DMS153 treated with DMSO at 0.1 percent for 48 hours (cell line): ENCODE results near the gene KDM4C.
"Not testable (repeated sequence)": the region's sequence is repeated elsewhere in the genome, so short reads cannot be mapped to it uniquely, and the experiment has no call there.

Experiments used
- DNase-seq: peaks from one replicate; lab custom pipeline; 2025; ENCODE audit not compliant: unreplicated experiment; lab: John Stamatoyannopoulos, UW

KDM4C gene

DNA sequence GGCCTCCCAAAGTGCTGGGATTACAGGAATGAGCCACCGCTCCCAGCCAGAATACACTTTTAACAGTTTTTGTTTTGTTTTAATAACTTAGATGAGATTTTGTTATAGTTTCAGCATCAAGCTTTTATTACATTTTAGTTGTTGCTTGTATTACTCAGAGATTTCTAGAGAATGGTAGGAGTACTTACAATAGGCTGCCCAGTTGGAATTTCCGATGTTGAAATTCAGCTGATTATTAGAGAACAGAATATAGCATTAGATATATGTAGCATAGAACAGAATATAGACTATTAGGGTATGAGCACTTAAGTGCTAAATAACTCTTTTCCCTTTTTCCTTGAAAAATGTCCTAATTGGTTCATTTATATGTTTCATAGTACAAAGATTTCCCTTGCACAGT is 6.2 kb downstream of the KDM4C start:
- DNase-seq: no peak

DNA sequence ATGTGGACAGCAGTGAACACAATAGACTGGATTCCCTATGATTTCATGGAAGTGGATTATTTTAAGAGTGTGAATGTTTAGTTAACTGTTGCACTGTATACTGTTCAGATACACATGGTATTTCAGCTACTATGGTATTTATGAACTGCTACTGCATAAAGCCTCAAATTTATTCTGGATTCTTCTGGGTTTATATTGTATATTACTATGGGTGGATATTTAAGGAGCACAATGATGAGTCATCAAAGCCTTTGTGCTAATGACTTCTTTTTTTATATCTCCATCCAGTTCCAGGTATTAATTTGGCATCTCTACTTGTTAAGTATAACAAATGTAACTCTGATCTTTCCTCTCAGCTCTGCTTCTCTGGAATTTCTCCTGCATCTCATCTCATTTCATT is 6.8 kb downstream of the KDM4C start:
- no peak for DNase-seq

DNA sequence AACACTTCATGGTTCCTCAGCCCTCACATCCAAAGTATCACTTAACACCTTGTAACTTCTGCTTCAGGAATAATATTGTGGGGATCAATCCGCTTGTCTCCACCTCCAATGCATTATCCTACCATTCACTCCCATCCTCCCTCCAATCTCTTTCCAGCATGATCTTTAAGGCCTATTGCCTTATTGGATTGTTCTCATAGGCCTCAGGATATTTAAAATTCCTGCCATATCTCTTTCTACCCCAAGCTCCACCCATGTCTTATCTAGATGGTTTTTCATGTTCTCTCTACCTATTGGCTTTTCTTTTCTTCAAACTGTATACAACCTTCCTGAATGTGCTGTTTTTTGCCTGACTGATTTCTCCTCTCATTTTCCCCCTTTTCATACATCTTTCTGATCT is 7.2 kb downstream of the KDM4C start:
- DNase-seq: no peak

DNA sequence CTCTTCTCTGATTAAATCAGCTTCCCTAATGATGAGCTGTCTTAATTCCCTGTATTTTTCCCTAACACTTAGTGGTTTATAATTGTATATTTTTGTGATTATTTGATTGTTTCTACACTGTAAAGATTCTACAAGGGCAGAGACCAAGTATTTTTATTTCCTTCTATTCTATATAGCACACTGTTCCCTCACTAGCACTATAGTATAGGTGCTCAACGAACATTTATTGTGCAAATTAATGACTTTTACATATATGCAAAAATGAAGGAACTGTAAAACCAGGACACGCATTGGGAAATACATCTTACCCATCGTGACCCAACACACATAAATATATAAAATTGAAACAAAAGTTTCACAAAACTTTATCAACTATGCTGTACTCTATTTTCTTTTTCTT is 7.6 kb downstream of the KDM4C start:
- DNase-seq: no peak

DNA sequence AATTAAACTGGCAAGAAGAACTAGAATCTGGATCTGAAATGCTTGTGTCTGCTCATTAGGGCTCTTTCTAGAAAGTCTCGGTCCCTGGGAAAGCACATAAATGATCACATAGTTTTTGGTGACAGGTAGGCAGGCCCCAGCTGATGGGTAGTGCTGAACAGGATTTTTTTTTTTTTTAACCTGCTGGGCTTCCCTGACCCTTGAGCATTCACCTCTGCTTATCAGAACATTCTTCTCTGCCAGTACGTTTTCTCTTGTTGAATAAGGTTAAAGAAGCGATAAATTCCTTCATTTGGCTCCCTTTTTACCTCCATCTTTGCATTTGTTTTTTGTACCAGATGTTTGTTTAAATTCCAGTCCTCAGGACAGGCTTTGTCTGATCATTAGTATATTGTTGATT is 8.8 kb downstream of the KDM4C start:
- no peak for DNase-seq

DNA sequence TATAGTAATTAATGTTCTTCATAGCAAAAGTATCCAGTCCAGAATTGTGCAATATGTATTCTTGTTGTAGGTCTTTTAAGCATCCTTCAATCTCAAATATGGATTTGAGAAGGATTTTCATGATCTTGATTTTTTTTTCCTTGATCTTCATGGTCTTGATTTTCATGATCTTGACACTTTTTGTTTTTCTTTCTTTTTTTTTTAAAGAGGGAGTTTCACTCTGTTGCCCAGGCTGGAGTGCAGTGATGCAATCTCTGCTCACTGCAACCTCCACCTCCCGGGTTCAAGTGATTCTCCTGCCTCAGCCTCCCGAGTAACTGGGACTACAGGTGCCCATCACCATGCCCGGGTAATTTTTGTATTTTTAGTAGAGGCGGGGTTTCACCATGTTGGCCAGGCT is 10.8 kb downstream of the KDM4C start:
- DNase-seq: not testable (repeated sequence)

DNA sequence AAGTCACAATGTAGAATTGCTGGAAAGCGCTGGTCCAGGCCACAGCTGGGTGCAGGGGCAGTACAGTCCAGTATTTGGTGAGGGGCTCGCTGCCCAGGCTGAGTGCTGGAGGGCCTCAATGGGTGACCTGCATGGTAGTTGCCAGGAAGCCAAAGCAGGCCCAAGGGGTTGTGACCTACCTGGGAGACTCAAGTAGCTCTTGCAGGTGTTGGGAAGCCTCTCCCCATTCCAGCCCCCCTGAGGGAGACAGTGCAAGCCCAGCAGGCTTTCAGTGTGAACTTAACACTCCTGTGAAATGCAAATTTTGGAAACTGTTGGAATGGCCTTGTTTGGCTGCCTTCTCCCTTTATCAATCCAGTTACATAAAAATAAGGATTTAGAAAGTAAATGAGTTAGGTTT is 13.9 kb downstream of the KDM4C start:
- no peak for DNase-seq

DNA sequence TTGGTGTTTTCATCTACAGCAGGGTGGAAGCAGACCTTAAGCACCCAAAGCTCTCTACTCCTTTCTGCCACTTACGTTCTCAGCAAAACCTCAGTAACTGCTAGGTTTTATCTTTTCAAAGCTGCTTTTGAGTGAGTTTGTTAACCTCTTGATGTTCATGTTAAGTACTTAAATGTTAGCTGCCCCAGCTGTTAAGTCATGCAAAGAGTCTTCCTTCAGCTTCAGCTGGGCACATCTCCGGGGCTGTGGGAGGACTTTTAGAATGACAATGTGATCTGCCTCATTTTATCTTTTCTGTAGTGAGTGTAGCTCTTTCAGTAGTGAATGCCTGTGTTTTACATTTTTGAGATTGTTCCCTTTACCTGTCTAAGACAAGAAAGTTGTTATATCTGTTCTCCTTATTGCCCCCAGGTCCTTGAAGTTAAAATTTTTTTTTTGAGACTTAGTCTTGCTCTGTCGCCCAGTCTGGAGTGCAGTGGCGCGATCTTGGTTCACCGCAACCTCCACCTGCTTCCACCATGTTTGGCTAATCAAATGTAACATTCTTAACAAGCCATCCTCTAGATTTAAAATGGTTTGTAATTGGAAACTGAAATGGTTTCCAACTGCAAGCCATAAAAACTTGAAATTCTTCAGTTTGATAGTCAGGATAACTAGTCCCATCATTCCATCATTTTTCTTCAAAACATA is 19.6 kb downstream of the KDM4C start:
- no peak for DNase-seq

DNA sequence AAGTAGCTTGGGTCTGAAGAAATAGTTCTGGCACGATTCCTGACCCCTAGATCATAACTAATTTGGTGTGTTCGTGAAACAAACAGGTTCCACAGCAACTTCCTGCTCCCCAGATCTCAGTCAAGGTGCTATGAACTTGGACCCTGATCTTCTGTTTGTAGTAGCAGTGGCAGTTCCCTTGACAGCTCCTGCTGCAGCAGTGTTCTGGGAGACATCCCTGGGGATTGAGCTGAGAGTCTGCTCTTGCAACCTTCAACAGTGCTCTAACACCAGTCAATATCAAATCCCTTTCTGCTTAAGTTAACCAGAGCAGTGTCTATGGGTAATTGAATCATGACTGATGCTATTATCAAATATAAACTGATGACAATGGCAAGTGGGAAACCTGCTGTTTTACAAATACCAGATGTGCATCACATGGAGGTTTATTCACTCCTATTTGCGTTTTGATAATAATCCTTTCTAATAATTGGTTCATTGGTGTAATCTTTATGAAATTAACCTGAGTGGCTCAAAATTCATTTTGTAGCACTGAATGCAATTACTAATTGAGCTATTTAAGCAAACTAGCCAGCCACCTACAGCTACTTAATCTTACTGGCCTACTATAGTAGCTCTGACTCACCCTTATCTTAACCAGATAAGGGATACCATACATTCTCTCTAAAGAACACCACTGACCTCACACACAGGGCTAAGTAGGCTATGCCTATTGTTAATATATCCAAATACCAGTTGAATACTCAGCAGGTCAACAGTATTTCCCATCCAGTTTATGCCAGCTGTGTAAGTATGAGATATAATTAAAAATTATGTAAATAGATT is 21.9 kb downstream of the KDM4C start:
- no peak for DNase-seq

DNA sequence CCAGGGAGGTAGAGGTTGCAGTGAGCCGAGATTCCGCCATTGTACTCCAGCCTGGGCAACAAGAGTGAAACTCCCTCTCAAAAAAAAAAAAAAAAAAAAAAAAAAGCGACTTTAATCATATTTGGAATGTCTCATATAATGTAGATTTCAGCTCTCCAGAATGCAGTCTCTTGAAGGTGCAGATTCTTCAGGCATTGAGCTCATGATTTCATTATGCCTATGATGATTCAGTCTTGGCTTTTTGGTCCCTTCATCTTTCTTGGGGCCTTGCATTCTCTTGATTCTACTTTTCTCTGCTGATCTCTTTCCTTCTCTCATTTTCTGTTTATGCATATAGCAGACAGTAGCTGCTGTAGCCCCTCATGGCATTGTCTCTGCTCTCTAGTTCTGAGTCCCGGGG is 22.9 kb downstream of the KDM4C start:
- no peak for DNase-seq

DNA sequence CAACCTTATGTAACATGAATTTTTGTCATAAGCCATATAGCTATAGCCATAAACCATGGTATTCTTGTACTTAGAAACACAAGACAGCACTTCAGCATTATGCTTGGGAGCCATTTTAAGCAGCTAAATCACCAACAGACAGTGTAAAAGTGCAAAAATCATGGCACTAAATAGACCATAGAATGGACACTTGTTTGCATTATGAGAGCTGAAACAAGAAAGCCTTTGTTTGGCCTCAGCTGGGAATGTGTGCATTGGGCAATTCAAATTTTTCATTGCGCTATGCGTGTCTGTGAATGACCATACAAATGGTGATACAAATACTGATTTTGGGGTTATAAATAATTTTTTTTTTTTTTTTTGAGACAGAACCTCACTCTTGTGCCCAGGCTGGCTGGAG is 23.7 kb downstream of the KDM4C start:
- no peak for DNase-seq

DNA sequence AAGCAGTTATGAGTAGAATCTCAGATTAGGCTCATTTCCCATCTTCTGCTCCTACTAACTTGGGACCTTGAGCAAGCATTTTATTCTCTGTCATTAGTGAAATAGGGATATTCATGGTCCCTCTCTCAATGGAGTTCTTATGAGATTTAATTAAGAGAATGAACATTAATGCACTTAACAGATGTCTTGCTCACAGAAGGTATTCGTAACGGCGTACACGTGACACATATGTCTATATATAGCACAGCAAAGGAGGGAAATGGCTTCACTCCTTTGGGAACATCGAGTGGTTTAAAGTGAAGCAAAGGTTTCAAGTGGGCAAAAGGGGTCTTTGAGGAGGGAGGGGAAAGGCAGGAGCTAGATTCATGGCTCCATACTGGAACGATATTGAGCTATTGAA is 24.6 kb downstream of the KDM4C start:
- DNase-seq: no peak

DNA sequence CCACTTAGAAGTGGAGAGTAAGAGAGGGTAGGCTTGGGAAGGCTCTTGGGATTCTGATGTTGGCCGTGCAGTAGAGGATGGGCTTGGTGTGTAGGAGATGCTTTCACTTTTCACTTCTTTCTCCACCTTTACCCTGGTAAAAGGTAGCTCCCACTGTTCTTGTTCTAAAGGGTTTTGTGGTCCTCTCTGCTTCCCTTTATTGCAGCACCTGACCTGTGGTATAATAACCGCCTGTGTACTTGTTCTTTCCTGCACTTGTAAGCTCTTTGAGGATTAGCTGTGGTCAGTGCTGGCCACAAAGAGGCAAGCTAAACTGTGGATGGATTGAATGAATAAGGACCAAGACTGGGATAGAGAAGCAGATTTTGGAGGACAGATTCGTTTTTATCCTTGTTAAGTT is 25.2 kb downstream of the KDM4C start:
- no peak for DNase-seq

DNA sequence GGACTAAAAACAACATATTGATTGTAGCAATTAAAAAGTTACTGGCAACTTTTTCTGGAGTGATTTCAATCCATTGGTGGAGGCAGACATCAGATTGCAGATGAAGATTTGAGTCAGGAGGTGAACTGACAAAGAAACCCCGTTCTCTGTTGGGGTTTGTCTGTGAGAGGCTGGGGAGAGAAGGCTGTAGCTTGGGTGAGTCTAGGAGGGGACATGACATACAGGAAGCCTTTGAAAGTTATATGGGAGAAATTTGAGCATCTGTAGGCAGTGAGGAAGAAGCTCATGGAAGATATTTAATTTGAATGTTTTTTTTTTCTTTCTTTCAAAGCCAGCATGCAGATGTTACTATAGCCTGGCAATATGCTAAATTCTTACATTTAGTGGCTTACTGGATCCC is 26.0 kb downstream of the KDM4C start:
- no peak for DNase-seq

DNA sequence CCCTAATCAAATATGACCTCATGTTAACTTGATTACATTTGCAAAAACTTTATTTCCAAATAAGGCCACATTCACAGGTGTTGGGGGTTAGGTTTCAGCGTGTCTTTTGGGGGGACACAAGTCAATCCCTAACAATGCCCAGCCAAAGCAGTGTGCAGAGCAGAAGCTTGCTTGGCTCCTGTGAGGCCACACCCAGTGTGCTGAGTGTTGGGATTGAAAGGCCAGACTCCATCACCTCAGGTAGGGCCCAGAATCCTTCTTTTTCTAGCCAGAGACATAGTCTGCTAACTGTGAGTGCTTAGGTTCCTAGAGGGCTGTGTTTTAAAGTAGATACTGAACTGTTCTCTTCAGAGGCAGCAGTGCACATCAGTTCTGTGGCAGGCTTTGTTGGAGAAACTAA is 27.9 kb downstream of the KDM4C start:
- DNase-seq: no peak

DNA sequence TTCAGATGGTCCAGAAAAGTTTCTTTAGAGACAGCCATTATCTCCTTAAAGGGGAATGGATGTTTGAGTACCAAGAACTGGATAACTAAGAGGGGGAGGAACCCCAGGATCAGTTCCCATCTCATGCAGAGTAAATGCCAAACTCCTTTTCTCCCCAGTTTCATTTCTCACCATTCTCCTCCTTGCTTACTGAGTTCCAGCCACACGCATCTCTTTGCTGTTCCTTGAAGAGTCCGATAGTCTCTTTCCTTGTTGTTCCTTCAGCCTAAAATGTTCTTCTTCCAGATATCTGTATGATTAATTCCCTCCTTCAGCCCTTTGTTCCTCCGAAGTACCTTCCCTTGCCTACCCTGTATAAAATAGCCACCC is 30.0 kb downstream of the KDM4C start:
- no peak for DNase-seq

DNA sequence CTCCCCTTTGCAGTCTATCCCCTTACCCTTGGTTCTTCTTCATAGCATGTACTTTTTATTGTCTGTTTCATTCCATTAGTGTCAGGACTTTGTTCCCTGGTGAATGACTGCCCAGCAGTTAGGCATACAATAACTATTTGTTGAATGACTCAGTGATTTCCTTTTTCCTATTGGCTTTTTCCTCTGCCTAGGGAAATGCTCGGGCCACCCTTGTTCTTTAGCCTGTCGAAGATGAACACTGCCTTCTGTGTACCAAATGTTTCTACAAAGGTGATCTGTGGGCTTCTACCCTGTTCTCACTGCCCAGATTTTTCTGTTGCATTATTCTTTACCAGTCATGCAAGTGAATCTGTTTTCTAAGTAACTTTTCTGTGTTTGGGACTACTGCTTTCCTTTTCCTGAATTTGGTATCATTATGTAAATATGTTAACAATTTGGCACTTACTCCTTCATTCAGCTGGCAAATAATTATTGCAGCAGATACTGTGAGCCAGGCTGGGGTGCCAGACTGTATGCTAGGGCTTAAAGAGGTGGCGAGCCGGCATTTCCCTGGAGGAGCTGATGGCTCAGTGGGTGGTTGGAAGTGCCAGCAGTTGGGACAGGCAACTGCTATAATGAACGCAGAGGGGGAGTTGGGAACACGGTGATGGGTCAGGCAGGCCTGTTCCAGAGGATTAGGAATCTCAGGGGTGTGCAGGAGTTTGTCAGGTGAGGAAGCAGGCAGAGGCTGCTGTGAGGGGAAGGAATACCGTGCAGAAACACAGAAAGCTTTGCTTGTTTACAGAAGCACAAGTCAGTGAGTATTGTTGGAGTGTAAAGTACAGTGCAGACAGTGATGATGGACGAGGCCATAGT is 30.6 kb downstream of the KDM4C start:
- no peak for DNase-seq

DNA sequence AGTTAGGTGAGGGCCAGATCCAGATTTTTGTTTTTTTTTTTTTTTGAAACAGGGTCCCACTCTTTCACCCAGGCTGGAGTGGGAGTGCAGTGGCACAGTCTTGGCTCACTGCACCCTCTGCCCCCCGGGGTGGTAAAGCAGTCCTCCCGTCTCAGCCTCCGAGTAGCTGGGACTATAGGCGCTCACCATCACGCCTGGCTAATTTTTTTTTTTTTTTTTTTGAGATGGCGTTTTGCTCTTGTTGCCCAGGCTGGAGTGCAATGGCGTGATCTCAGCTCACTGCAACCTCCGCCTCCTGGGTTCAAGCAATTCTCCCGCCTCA is 31.2 kb downstream of the KDM4C start:
- DNase-seq: not testable (repeated sequence)

DNA sequence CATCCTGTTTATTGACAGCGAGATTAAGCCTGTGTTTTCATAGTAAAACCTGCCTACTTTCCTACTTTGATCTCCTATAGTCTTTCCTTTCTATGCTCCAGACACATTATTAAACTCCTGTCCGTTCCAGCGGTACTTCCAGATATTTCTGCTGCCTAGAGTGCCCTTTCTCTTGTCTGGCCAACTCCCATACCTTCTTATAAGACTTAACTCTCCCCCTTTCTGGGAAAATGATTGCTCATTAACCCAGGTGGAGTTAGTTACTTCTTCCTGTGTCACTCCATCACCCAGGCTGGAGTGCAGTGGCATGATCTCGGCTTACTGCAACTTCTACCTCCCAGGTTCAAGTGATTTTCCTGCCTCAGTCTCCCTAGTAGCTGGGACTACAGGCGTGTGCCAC is 33.1 kb downstream of the KDM4C start:
- DNase-seq: no peak

DNA sequence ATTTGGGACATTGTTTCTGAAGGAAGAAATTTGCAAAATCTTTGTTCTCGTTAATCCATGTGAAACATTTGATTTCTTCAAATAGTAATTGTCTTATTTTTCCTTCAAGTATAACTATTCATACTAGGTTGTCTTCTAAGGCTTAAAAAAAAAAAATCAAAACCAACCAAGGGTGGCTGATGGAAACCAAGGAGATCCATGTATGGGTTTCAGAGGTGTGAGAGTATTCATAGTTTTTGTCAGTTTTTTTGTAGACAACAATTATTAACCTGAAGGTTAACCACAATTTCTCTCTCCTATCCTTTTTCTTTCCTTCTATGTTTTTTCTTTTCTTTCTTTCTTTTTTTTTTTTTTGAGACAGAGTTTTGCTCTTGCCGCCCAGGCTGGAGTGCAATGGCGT is 35.4 kb downstream of the KDM4C start:
- DNase-seq: no peak

DNA sequence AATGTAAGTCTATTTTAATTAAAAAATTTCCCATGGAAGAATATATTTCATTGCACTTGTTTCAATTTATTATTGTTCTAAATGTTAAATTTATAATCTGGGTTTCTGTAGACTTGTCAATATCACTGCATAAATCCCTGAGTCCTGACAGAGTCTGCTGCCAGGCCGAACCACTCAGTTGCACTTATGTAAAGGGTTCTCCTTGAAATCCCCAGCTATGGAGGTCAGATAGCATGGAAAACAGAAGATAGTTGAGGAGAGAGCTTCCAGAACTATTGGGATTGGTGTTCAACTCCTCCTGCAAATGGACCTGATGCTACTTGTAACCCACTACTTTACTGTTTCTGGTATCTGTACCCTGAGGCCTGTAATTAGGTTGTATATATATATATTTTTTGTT is 37.2 kb downstream of the KDM4C start:
- no peak for DNase-seq

DNA sequence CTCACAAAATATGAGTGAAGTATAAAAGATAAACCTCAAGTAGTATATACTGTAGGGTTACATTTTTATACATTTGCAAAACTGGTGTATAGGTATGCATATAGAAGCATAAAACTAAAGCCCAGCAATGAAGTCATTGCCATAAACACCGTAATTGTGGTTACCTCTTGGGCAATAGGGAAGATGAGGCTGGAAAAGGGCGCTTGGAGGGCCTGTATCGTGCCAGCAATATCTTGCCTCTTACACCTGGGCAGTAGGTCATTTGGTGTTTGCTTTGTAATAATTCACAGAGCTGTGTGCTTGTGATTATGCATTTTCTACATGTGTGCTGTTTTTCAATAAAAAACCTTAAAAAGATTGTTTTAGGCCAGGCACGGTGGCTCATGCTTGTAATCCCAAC is 45.2 kb downstream of the KDM4C start:
- DNase-seq: no peak
